ENCODE results near the gene MGAT1. TPM values are rescaled to one million over a fixed set of nuclear protein-coding genes. Genes with fewer than 3 reads are reported as not detected.

MGAT1 gene
- total and polyA plus RNA-seq, 8 donors: 52.8 to 656 (median 66.4) TPM

GRCh38 chr5:180775624-180776023 is 27.0 kb downstream of the MGAT1 start:
- H3K27ac ChIP-seq: no peak overlapping the region
- H3K27me3 ChIP-seq: peaks cover 0 to 11% (median 0%) of the 10 kb centered on the region in 3 donors
- no peaks in the 10 kb centered on the region for H3K4me1 ChIP-seq
- peaks cover 4 to 16% (median 12%) of the 10 kb centered on the region in 4 donors for H3K9me3 ChIP-seq
- TF ChIP-seq POLR2AphosphoS5 (IDR thresholded peaks at IDR 0.05): no peak
- TF ChIP-seq CTCF (IDR thresholded peaks at IDR 0.05): no peak
- no peak for TF ChIP-seq POLR2A (IDR thresholded peaks at IDR 0.05)
- no peak for TF ChIP-seq EP300 (IDR thresholded peaks at IDR 0.05)
- no peaks in the 10 kb centered on the region for H3K36me3 ChIP-seq
- intact Hi-C loops (cut with DNase I; ENCODE audit: low total_unique reads): no loop called here
- DNase-seq: no peak
- no peak overlapping the region for H3K4me3 ChIP-seq
- WGBS, 5 donors: 85 to 92% (median 89%) methylated on average over 7 of the region's 7 CpGs

GRCh38 chr5:180771839-180772238 is 30.8 kb downstream of the MGAT1 start:
- Histone ChIP-seq H3K4me3 (no peak overlapping the region), H3K4me1 (no peaks in the 10 kb centered on the region), H3K27me3 (peaks cover 0 to 11% (median 0%) of the 10 kb centered on the region in 3 donors), H3K36me3 (no peaks in the 10 kb centered on the region), H3K9me3 (peaks cover 4 to 26% (median 15%) of the 10 kb centered on the region in 4 donors), H3K27ac (no peak overlapping the region)
- TF ChIP-seq EP300 (IDR thresholded peaks at IDR 0.05) (no peak), CTCF (IDR thresholded peaks at IDR 0.05) (no peak), POLR2A (IDR thresholded peaks at IDR 0.05) (no peak)
- intact Hi-C loops (cut with DNase I; ENCODE audit: low total_unique reads): no loop called here
- DNase-seq: no peak

GRCh38 chr5:180769821-180770220 is 32.8 kb downstream of the MGAT1 start:
- TF ChIP-seq POLR2AphosphoS5 (IDR thresholded peaks at IDR 0.05) (no peak), EP300 (IDR thresholded peaks at IDR 0.05) (no peak), CTCF (IDR thresholded peaks at IDR 0.05) (no peak), POLR2A (IDR thresholded peaks at IDR 0.05) (no peak)
- intact Hi-C loops (cut with DNase I; ENCODE audit: low total_unique reads): no loop called here
- WGBS, 5 donors: 74 to 91% (median 81%) methylated on average over 3 of the region's 3 CpGs

GRCh38 chr5:180755601-180756000 is 47.0 kb downstream of the MGAT1 start:
- no peak overlapping the region for H3K4me3 ChIP-seq
- H3K9me3 ChIP-seq: peaks cover 0 to 43% (median 31%) of the 10 kb centered on the region in 4 donors
- WGBS, 5 donors: 44 to 69% (median 63%) methylated on average over 2 of the region's 2 CpGs
- no peak for DNase-seq
- peaks cover 0 to 8% (median 4%) of the 10 kb centered on the region in 3 donors for H3K27me3 ChIP-seq
- no peaks in the 10 kb centered on the region for H3K4me1 ChIP-seq
- no peaks in the 10 kb centered on the region for H3K36me3 ChIP-seq
- intact Hi-C loops (cut with DNase I; ENCODE audit: low total_unique reads): no loop called here
- TF ChIP-seq POLR2A (IDR thresholded peaks at IDR 0.05): no peak
- TF ChIP-seq EP300 (IDR thresholded peaks at IDR 0.05): no peak
- no peak for TF ChIP-seq CTCF (IDR thresholded peaks at IDR 0.05)
- no peak for TF ChIP-seq POLR2AphosphoS5 (IDR thresholded peaks at IDR 0.05)
- no peak overlapping the region for H3K27ac ChIP-seq

More at GRCh38 chr5:180769821-180770220, 32.8 kb downstream of the MGAT1 start:
- no peak overlapping the region for H3K27ac ChIP-seq
- H3K36me3 ChIP-seq: no peaks in the 10 kb centered on the region
- no peak for DNase-seq
- H3K27me3 ChIP-seq: peaks cover 0 to 11% (median 0%) of the 10 kb centered on the region in 3 donors
- H3K9me3 ChIP-seq: peaks cover 4 to 26% (median 15%) of the 10 kb centered on the region in 4 donors
- no peaks in the 10 kb centered on the region for H3K4me1 ChIP-seq
- no peak overlapping the region for H3K4me3 ChIP-seq

Measured in stomach (tissue), 9 donors.